OCI-LY1 (cell line): ENCODE measurements around the gene AFF2.

Experiments used
- H2AFZ ChIP-seq: fragments of 200-600 bp; sonication (generic), shearing (Covaris generic); 2 replicates; pipeline ENCODE4 v1.6.0; 2014; ENCODE audit warnings: antibody characterized with exemption, mild to moderate bottlenecking, low read length
- H3F3A ChIP-seq: fragments of 200-600 bp; sonication (generic), shearing (Covaris generic); 2 replicates; pipeline ENCODE4 v1.6.0; 2014; ENCODE audit warnings: mild to moderate bottlenecking, antibody characterized with exemption, low read length, moderate library complexity; ENCODE audit not compliant: insufficient read depth
- H3K27ac ChIP-seq: fragments of 200-600 bp; sonication (generic); 2 replicates; pipeline ENCODE4 v1.5.1; 2014; ENCODE audit warnings: low read length, mixed run types, mild to moderate bottlenecking, low read depth; ENCODE audit not compliant: poor library complexity, severe bottlenecking
- H3K27me3 ChIP-seq: fragments of 200-600 bp; sonication (generic); 2 replicates; pipeline ENCODE4 v1.6.0; 2014; ENCODE audit warnings: antibody characterized with exemption, mild to moderate bottlenecking, low read length, moderate library complexity; ENCODE audit not compliant: insufficient read depth
- H3K36me3 ChIP-seq: fragments of 200-600 bp; sonication (generic); 2 replicates; pipeline ENCODE4 v1.6.1; 2014; ENCODE audit warnings: mild to moderate bottlenecking, antibody characterized with exemption, low read length, moderate library complexity, mixed read lengths; ENCODE audit not compliant: insufficient read depth
- H3K4me1 ChIP-seq: fragments of 200-600 bp; sonication (generic); 2 replicates; pipeline ENCODE4 v1.5.1; 2014; ENCODE audit warnings: mild to moderate bottlenecking, low read length, moderate library complexity; ENCODE audit not compliant: insufficient read depth, severe bottlenecking
- H3K4me2 ChIP-seq: fragments of 200-600 bp; sonication (generic), shearing (Covaris generic); 2 replicates; pipeline ENCODE4 v1.6.1; 2014; ENCODE audit warnings: low read length
- H3K4me3 ChIP-seq: fragments of 200-600 bp; sonication (generic); 2 replicates; pipeline ENCODE4 v1.5.1; 2014; ENCODE audit warnings: low read length, low read depth, mild to moderate bottlenecking, mixed read lengths; ENCODE audit not compliant: poor library complexity, severe bottlenecking
- H3K79me2 ChIP-seq: fragments of 200-600 bp; shearing (Covaris generic); 2 replicates; pipeline ENCODE4 v1.6.1; 2016; ENCODE audit warnings: mixed run types, low read length, mixed read lengths; ENCODE audit not compliant: insufficient read depth
- H3K9ac ChIP-seq: fragments of 200-600 bp; sonication (generic), shearing (Covaris generic); 2 replicates; pipeline ENCODE4 v1.6.1; 2014; ENCODE audit warnings: mild to moderate bottlenecking, low read length, mixed read lengths
- H3K9me2 ChIP-seq: fragments of 200-600 bp; sonication (generic), shearing (Covaris generic); 2 replicates; pipeline ENCODE4 v1.6.1; 2014; ENCODE audit warnings: low read depth, mild to moderate bottlenecking, low read length, mixed read lengths
- H3K9me3 ChIP-seq: fragments of 200-600 bp; shearing (Covaris generic); 2 replicates; pipeline ENCODE4 v1.6.1; 2014; ENCODE audit warnings: low read length, mixed read lengths
- H4K20me1 ChIP-seq: fragments of 200-600 bp; sonication (generic), shearing (Covaris generic); 2 replicates; pipeline ENCODE4 v1.6.0; 2016; ENCODE audit warnings: mild to moderate bottlenecking, low read length; ENCODE audit not compliant: insufficient read depth
- EZH2 ChIP-seq: fragments of 200-600 bp; sonication (generic), shearing (Covaris generic); IDR thresholded peaks from 2 replicates; pipeline ENCODE4 v1.8.0; 2017; ENCODE audit warnings: borderline replicate concordance, mixed run types, mild to moderate bottlenecking, antibody characterized with exemption, low read length, moderate library complexity, mixed read lengths
- TF ChIP-seq, protein P1 (sequence below): fragments of 200-600 bp; sonication (generic), shearing (Covaris generic); IDR thresholded peaks from 2 replicates; pipeline ENCODE4 v1.5.1; 2017; ENCODE audit warnings: mild to moderate bottlenecking, antibody characterized with exemption, low read length, moderate library complexity, mixed read lengths

The AFF2 gene

GRCh38 chrX:148768296-148768695 lies 267.9 kb downstream of the AFF2 start:
- H3F3A ChIP-seq = no peaks in the 10 kb centered on the region
- H4K20me1 ChIP-seq = no peaks in the 10 kb centered on the region
- H3K4me3 ChIP-seq = no peak overlapping the region
- no peaks in the 10 kb centered on the region for H3K36me3 ChIP-seq
- H3K9me2 ChIP-seq = no peaks in the 10 kb centered on the region
- H3K27ac ChIP-seq = peak overlapping the region; percentile 30
- H3K4me1 ChIP-seq = peaks cover 47% of the 10 kb centered on the region
- no peaks in the 10 kb centered on the region for H3K27me3 ChIP-seq
- TF ChIP-seq, protein P1, sequence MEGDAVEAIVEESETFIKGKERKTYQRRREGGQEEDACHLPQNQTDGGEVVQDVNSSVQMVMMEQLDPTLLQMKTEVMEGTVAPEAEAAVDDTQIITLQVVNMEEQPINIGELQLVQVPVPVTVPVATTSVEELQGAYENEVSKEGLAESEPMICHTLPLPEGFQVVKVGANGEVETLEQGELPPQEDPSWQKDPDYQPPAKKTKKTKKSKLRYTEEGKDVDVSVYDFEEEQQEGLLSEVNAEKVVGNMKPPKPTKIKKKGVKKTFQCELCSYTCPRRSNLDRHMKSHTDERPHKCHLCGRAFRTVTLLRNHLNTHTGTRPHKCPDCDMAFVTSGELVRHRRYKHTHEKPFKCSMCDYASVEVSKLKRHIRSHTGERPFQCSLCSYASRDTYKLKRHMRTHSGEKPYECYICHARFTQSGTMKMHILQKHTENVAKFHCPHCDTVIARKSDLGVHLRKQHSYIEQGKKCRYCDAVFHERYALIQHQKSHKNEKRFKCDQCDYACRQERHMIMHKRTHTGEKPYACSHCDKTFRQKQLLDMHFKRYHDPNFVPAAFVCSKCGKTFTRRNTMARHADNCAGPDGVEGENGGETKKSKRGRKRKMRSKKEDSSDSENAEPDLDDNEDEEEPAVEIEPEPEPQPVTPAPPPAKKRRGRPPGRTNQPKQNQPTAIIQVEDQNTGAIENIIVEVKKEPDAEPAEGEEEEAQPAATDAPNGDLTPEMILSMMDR = no peak
- no peak for TF ChIP-seq EZH2
- no peak overlapping the region for H2AFZ ChIP-seq
- H3K9ac ChIP-seq = no peak overlapping the region
- H3K4me2 ChIP-seq = no peak overlapping the region
- no peaks in the 10 kb centered on the region for H3K9me3 ChIP-seq
- no peaks in the 10 kb centered on the region for H3K79me2 ChIP-seq

DNA sequence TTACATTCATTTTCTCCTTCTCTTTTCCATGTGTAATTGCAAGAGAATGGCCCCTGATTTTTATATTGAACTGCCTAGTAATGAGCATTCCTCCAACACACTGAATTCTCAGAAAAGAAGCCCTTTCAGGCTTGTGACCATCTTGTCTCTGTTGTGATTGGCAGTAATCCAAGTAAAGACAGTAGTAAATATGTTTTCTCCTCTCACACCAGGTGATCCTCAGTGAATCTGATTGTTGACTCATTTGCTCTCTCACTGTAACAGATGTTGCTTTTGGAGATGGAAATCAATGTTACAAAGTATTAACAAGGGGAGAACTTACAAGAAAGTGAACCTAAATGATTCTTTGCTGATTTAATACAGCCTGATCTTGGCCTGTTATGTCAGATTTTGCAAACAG lies 271.0 kb downstream of the AFF2 start:
- no peak overlapping the region for H2AFZ ChIP-seq
- H3K4me3 ChIP-seq = peak overlapping the region; percentile 13
- TF ChIP-seq, protein P1 = no peak
- no peak for TF ChIP-seq EZH2
- no peaks in the 10 kb centered on the region for H3K9me2 ChIP-seq
- no peaks in the 10 kb centered on the region for H4K20me1 ChIP-seq
- no peaks in the 10 kb centered on the region for H3K27me3 ChIP-seq
- peak overlapping the region; percentile 30; the same call in 1 of the 2 replicates for H3K9ac ChIP-seq
- H3K36me3 ChIP-seq = no peaks in the 10 kb centered on the region
- no peaks in the 10 kb centered on the region for H3F3A ChIP-seq
- H3K27ac ChIP-seq = peak overlapping the region; percentile 87
- peaks cover 47% of the 10 kb centered on the region for H3K4me1 ChIP-seq
- peak overlapping the region; percentile 44 for H3K4me2 ChIP-seq
- H3K9me3 ChIP-seq = no peaks in the 10 kb centered on the region
- no peaks in the 10 kb centered on the region for H3K79me2 ChIP-seq

GRCh38 chrX:148774276-148774675 lies 273.9 kb downstream of the AFF2 start:
- Histone ChIP-seq H2AFZ (no peak overlapping the region), H4K20me1 (no peaks in the 10 kb centered on the region), H3K4me3 (no peak overlapping the region), H3K4me1 (peaks cover 35% of the 10 kb centered on the region), H3K9me3 (no peaks in the 10 kb centered on the region), H3K79me2 (no peaks in the 10 kb centered on the region), H3K9me2 (no peaks in the 10 kb centered on the region), H3K9ac (no peak overlapping the region), H3K4me2 (no peak overlapping the region), H3K36me3 (no peaks in the 10 kb centered on the region), H3K27ac (no peak overlapping the region), H3K27me3 (no peaks in the 10 kb centered on the region), H3F3A (no peaks in the 10 kb centered on the region)
- TF ChIP-seq, protein P1 = no peak
- no peak for TF ChIP-seq EZH2
